Mucosa of descending colon (tissue), 3 donors: ENCODE data around the gene PTPRE. TPM values are rescaled to one million over a fixed set of nuclear protein-coding genes. Genes with fewer than 3 reads are reported as not detected.

Experiments
- ATAC-seq: fragments of 200-7000 bp; cut with Tn5 transposase; one replicate; pipeline ENCODE4 v1.9.1; 2020; ENCODE audit warnings: mild to moderate bottlenecking, moderate library complexity
- DNase-seq, 3 donors: peaks; one replicate each; pipeline ENCODE4 v3.0.0-alpha.2; 2020
- H3K36me3 ChIP-seq: fragments of 200-600 bp; one replicate; pipeline ENCODE4 v1.8.0; 2021; ENCODE audit warnings: low read depth, mild to moderate bottlenecking
- H3K4me1 ChIP-seq: fragments of 200-600 bp; one replicate; pipeline ENCODE4 v1.8.0; 2021; ENCODE audit warnings: low read depth, mild to moderate bottlenecking
- H3K4me3 ChIP-seq: fragments of 200-600 bp; one replicate; pipeline ENCODE4 v1.8.0; 2021; ENCODE audit warnings: mild to moderate bottlenecking
- H3K9me3 ChIP-seq: fragments of 200-600 bp; one replicate; pipeline ENCODE4 v1.8.0; 2021; ENCODE audit warnings: mild to moderate bottlenecking
- CTCF ChIP-seq: fragments of 200-600 bp; IDR thresholded peaks from one replicate; pipeline ENCODE4 v1.8.0; 2022; ENCODE audit warnings: antibody characterized with exemption, mild to moderate bottlenecking
- intact Hi-C, 2 donors: fragments of 100-400 bp; cut with DNase I in 1 of 2; cut with micrococcal nuclease in 1 of 2; formaldehyde crosslinking; loops; one replicate each; pipeline versions ENCODE4 v1.11.0 to v1.11.1; 2022; cut with DNase I, micrococcal nuclease
- total RNA-seq, 3 donors: library from RNA; stranded (reverse); fragmentation: NEBNext Ultra II Directional in 2 of 3; extraction: Animal tissue kit (Norgen Biotek cat#: 25700) in 2 of 3; gene quantifications; one replicate each; pipeline versions ENCODE4 v1.2.1 to v1.2.4, GENCODE V29; 2021 to 2023
- donor health status: DM: no; HTN: no; CAD: no; lungs with moderate emphysema.
- donor health status: DM: no; HTN: no; CAD: no.
- donor health status: DM: no; HTN: yes; CAD: no.

The PTPRE gene
- total RNA-seq, 3 donors from 2014 or later, result 28.8 to 33.6 (median 32.5) TPM

- H3K9me3 ChIP-seq, result no peaks in the 10 kb centered on the region
- DNase-seq (peak in 2 of 3 donors; percentile 69 to 73), ATAC-seq (peak; percentile 71)
- intact Hi-C loops, result no loop called here
- no peaks in the 10 kb centered on the region for H3K36me3 ChIP-seq
- H3K4me1 ChIP-seq, result peaks cover 28% of the 10 kb centered on the region
- TF ChIP-seq CTCF, result no peak
- H3K4me3 ChIP-seq, result no peak overlapping the region
Observed at GRCh38 chr10:127888521-127889312, 18.2 kb upstream of the PTPRE start.

- ATAC-seq, result peak; percentile 36
- DNase-seq, result peak in 1 of 3 donors; percentile 24
- no peak for TF ChIP-seq CTCF
- no peaks in the 10 kb centered on the region for H3K36me3 ChIP-seq
- intact Hi-C loops, result no loop called here
- peaks cover 28% of the 10 kb centered on the region for H3K4me1 ChIP-seq
- no peaks in the 10 kb centered on the region for H3K9me3 ChIP-seq
- H3K4me3 ChIP-seq, result no peak overlapping the region
Observed at GRCh38 chr10:127889605-127890195, 17.2 kb upstream of the PTPRE start.

GRCh38 chr10:127890216-127890615, 16.7 kb upstream of the PTPRE start:
- H3K4me1 ChIP-seq, result peaks cover 27% of the 10 kb centered on the region
- H3K36me3 ChIP-seq, result no peaks in the 10 kb centered on the region
- intact Hi-C loops, result no loop called here
- no peak overlapping the region for H3K4me3 ChIP-seq
- TF ChIP-seq CTCF, result no peak
- no peak for DNase-seq
- no peaks in the 10 kb centered on the region for H3K9me3 ChIP-seq
- ATAC-seq, result no peak

GRCh38 chr10:127890832-127891334, 16.0 kb upstream of the PTPRE start:
- intact Hi-C loops, result no loop called here
- DNase-seq, result peak in 1 of 3 donors; percentile 32
- TF ChIP-seq CTCF, result no peak
- Histone ChIP-seq H3K9me3 (no peaks in the 10 kb centered on the region), H3K36me3 (no peaks in the 10 kb centered on the region), H3K4me3 (peak overlapping the region; percentile 12), H3K4me1 (peaks cover 23% of the 10 kb centered on the region)
- ATAC-seq, result peak; percentile 5

- intact Hi-C loops, result no loop called here
- Histone ChIP-seq H3K4me1 (peaks cover 11% of the 10 kb centered on the region), H3K36me3 (no peaks in the 10 kb centered on the region), H3K4me3 (peak within 1 kb of the TSS; percentile 22), H3K9me3 (no peaks in the 10 kb centered on the region)
- no peak for TF ChIP-seq CTCF
- peak; percentile 81 for ATAC-seq
- peak in 1 of 3 donors; percentile 73 for DNase-seq
Observed at GRCh38 chr10:127892743-127893142, 14.2 kb upstream of the PTPRE start, which contains the start of gene CLRN3. Gene CLRN3, minus strand, starts transcription at chr10:127892941. Its CDS starts 157 bp downstream, at chr10:127892784.
